Cardiac fibroblast (primary cell): Measurements from ENCODE around the gene FAM156A.
"Not testable (repeated sequence)": the region's sequence is repeated elsewhere in the genome, so short reads cannot be mapped to it uniquely, and the experiment has no call there.

Experiments
- DNase-seq, 2 donors: peaks; one replicate each; pipeline versions ENCODE4 v3.0.0 to v3.0.0-alpha.2; 2010; ENCODE audit warnings: low read depth in 2 of 2
- H3K4me3 ChIP-seq, 2 donors: replicated peaks in 1 of 2; 1 replicate in 1 of 2; 2 replicates in 1 of 2; pipeline ENCODE4 v1.5.1; 2011; ENCODE audit warnings: low read depth in 2 of 2, low read length in 2 of 2, mild to moderate bottlenecking in 2 of 2, moderate library complexity in 1 of 2
- TF ChIP-seq, protein P1 (sequence below): IDR thresholded peaks from one replicate; pipeline ENCODE4 v1.5.1; 2011; ENCODE audit warnings: low read depth, mild to moderate bottlenecking, low read length, inconsistent platforms

Gene FAM156A

DNA sequence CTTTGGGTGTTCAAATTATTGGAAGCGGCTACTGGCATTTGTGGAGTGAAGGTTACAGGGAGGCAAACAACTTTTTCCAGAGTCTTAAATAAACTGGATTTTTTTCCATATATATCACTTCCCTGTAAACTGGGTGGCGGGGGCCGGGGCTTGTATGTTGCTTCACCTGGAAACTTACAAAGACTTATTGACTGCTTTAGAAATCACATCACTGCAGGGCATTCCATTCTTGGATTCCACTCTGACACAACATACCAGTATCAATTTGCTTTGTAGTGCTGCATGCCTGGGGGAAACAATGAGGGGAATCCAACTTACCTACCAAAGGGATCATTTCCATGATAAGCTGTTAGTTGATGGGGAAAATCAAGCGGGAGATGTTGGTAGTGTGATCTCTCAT is 21.7 kb upstream of the FAM156A start:
- no peak overlapping the region for H3K4me3 ChIP-seq
- no peak for DNase-seq
- TF ChIP-seq, protein P1, sequence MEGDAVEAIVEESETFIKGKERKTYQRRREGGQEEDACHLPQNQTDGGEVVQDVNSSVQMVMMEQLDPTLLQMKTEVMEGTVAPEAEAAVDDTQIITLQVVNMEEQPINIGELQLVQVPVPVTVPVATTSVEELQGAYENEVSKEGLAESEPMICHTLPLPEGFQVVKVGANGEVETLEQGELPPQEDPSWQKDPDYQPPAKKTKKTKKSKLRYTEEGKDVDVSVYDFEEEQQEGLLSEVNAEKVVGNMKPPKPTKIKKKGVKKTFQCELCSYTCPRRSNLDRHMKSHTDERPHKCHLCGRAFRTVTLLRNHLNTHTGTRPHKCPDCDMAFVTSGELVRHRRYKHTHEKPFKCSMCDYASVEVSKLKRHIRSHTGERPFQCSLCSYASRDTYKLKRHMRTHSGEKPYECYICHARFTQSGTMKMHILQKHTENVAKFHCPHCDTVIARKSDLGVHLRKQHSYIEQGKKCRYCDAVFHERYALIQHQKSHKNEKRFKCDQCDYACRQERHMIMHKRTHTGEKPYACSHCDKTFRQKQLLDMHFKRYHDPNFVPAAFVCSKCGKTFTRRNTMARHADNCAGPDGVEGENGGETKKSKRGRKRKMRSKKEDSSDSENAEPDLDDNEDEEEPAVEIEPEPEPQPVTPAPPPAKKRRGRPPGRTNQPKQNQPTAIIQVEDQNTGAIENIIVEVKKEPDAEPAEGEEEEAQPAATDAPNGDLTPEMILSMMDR, result no peak

DNA sequence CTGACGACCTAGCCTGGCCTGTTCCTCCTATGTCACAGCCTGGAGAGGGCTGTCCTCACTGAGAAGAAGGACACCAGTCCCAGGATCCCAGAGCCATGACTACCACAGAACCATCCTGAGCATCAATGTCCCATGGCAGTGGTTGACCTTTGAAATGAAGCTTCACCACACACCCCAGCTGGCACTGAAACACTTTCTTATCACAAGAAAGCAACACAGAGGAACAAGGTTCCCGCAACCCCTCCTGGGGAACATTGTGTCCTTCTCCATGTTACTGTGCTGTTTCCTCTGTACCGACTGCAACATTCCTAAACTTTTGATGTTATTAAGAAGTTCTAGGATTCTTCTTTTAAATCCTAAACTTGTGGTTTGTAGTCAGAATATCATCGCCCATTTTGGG is 21.2 kb upstream of the FAM156A start:
- H3K4me3 ChIP-seq, result no peak overlapping the region
- DNase-seq, result peak in 1 of 2 donors; percentile 30
- TF ChIP-seq, protein P1, result no peak

DNA sequence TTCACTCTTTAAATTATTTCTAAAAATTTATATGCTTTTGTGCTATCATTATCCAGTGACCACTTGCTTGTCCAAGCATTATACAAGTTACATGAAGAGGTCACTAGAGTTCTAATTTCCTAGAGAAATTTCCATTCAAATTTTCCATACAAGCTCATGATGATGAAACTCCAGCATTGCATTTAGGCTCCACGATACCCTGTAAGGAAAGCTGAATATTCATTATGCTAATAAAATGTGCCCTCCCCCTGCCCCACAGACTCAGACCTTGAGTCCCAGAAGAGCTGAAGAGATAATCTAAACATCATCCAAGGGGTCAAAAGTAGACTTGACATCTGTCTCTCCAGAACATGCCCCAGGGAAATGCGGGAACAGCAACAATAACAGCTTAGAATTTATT is 19.6 kb upstream of the FAM156A start:
- DNase-seq, result peak in 1 of 2 donors; percentile 11
- TF ChIP-seq, protein P1, result no peak
- H3K4me3 ChIP-seq, result no peak overlapping the region

DNA sequence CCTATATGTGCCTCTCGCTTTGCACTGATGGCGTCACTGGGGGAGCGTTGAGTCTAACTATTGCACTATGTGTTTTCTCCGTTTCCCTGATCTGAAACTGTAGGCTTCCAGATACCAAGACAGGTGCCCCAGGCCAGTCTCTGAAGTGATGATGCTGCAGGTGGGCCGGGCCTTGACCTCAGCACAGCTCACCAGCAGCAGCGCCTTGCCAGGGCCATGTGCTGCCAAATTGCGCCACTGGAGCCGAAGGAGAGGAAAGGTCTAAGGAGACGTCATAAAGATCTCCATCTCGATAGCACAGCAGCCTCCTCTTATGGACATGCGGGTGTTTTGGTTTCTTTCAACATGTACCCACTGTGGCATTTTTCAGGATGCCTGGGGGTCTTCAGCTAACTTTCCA is 17.3 kb upstream of the FAM156A start:
- not testable (repeated sequence) for H3K4me3 ChIP-seq, DNase-seq

DNA sequence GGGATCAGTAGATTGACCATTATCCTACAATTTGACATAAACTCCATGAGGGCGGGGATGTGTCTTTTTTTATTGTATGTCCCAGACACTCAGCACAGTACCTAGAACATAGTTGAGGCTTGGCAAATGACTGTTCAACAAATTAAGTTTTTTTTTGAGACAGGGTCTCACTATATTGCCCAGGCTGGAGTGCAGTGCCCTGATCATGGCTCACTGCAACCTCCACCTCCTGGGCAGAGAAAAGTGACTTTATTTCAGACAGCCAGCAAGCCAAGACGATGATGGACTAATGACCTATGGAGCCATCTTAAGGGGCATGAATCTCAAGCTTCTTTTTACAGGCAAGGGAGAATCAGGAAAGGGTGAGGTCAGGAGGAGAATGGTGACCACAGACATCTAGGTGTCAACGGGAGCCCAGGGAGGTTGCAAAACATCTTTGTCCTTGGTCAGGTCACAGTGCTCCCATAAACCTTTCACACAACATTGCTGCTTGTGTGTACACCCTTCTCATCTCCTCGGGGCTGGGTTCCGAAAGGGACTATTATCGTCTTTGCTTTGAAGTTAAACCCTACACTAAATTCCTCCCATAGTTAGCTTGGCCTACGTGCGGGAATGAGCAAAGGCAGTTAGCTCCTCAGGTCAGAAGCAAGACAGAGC is 16.1 kb upstream of the FAM156A start:
- not testable (repeated sequence) for H3K4me3 ChIP-seq, DNase-seq

DNA sequence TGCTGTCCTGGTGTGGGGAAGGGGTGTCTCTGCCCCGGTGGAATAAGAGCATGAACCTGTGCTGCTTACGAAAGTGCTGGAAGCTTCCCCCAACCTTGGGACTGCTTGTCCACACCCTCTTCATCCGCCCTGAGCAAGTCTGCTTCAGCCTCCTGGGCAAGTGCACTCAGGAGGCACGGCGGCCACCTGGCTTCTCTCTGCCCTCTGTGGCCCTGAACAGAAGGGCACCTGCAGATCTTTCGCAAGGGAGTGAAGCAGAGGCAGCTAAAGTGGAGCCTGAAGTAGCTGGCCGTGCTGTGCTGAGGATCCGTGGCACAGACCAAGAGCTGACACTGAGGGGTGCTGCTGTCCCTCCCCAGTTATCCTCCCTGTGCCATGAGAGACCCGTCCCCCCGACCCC is 9.6 kb upstream of the FAM156A start:
- not testable (repeated sequence) for H3K4me3 ChIP-seq, DNase-seq

DNA sequence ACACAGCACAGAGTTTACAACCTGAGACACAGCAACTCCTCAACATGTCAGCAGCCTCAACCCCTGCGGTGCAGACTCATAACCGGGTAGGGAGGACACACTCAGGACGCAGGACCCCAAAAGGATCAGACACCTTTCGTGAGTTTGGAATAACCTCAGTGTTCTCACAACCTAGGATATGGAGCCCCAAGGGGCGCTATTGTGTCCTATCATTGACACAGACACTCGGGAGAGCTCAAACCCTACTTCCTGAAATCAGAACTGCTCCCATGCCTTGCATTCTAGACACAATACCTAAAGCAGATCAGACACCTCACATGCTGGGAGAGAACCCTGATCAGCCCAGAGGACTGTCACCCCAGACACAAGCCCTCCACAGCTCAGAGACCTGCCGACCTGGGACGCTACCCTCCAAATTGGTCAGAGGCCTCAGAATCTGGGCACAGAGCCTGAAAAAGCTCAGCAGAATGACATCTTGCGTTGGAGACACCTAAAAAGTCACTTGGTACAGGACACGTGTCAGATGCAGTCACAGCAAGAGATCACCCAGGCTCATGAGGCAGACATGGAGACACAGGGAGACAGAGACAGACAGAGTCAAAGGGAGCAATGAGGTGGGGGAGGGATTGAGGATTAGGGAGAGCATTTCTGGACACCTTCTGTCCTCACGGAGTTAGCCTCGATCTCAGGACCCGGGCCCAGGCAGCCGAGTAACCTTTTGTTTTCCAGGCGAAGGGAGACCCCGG is 8.8 kb upstream of the FAM156A start:
- DNase-seq, H3K4me3 ChIP-seq: not testable (repeated sequence)

DNA sequence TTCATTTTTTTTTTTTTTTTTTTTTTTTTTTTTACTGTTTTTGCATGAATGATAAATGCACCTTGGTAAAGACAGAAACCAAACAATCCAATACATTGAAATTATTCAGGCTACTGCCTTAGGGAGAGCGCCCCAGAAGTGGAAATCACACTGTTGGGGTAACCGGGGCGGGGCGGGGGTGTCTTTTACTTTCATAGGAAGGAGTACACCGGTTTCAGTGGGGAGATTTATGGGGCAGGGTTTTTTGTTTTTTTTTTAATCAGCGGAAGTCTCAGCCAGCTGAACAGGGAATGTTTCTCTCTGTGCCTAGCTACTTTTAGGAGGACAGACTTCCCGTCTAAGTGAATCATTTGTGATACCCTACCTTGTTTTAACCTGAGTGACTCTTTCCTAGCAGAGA is 643 bp upstream of the FAM156A start:
- H3K4me3 ChIP-seq, DNase-seq: not testable (repeated sequence)

DNA sequence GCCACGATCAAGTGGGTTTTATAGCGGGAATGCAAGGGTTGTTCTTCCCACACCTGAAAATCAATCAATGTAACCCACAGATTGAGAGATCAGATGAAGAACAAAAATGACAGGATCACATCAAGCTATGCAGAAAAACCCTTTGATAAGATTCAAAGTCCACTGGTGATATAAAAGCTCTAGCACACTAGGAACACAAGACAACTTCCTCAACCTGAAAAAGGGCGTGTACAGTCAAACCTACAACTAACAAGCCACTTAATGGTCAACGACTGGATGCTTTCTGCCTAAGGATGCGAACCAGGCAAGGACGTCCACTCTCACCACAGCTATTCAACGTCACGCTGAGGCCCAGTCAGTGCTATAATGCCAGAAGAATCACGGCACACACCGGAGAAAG is 8.4 kb downstream of the FAM156A start:
- DNase-seq, H3K4me3 ChIP-seq: not testable (repeated sequence)

DNA sequence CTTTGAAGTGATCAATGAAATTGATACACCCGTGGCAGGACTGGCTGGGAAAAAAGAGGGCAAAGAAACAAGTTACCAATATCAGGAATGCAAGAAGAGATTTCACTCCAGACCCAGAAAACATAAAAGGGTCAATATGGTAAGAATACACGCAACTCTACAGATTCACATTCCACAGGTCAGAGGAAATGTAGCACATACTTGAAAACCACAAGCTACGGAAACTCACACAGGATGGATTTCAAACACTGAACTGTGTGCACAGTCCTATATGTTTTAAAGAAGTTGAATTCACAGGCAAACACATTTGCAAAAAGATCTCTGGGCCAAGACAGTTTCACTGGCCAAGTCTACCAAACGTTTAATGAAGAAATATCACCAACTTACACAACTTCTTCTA is 9.0 kb downstream of the FAM156A start:
- DNase-seq, H3K4me3 ChIP-seq: not testable (repeated sequence)

DNA sequence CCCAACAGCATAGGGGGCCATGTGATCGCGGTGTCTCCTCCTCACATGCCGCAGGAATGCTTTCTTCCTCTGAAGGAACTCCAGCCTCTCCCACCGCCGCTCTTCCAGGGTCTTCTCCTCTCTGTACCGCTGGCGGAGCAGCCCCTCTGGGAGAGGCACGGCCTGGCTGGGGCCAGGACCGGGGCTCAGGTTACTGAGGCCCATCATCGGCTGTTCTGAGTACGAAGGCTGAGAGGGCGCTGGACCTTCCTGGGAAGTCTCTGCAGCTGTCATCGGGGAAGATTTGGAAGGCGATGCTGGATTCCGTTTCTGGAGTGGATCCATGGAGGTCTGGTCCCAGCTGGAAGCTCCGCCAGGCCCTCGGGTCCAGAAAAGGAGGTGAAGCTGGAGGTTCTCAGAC is 10.1 kb downstream of the FAM156A start:
- not testable (repeated sequence) for H3K4me3 ChIP-seq, DNase-seq

DNA sequence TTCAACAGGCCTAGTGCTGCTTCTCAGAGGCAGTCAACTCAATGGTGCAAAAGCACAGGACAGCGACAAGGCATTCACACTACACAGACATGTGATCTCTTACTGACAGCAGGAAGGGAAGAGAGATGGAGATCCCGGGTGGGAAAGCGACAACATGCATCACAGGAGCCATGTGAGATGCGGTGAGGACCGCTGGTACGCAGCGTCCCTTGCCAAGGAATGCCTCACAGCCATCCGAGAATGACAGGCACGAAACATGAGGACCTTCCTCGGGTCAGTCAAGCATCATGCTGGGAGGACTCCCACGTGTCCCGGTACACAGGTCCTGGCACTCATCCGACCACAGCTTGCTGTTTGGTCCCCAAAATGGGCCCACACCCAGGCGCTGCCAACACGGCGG is 10.8 kb downstream of the FAM156A start:
- not testable (repeated sequence) for H3K4me3 ChIP-seq, DNase-seq

DNA sequence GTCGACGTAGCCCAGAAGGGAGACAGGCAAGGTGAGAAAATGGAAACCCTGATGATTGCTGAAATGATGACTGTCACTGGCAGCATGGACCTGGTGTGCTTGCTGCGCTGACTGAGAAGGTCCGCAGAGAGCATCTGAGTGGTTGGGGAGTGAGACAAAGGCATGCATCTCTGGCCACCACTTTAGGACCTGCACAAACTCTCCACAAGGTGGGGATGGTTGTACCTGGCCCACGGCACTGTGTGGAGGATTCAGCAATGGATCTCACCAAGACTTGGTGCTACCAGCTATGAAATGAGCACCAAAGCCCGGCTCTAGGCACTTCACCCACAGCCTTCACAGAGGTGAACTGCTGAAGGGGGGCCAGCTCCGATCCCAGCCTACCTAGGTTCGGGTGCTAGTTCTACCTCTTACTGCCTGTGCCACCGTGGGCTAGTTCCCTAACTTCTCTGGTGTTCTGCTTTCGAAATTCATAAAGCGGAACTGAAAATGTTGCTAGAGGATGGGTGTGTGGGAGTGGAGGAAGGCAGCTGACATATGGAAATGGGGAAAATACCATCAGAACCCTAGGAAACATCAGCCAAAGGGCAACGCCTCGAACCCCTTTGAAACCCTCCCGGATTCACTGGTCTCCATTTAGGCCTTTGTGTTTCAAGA is 12.4 kb downstream of the FAM156A start:
- DNase-seq, H3K4me3 ChIP-seq: not testable (repeated sequence)

DNA sequence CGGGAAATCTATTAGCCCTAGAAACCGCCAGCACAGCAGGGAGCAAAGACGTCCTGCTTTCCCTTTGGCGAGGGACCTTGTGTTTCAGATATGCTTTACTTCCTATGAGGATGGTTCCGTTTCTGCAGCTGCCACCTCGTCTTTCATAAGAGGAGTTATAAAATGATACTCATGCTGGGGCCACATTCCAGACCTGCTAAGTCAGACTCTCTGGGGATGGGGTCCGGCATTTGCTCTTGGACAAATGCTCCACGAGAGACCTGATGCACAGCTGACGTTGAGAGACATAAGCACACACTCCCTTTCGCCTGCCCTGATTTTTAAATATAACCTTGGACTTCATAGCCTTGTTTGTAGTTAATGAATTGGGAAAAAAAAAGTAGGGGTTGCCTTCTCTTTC is 16.6 kb downstream of the FAM156A start:
- DNase-seq, H3K4me3 ChIP-seq: not testable (repeated sequence)

DNA sequence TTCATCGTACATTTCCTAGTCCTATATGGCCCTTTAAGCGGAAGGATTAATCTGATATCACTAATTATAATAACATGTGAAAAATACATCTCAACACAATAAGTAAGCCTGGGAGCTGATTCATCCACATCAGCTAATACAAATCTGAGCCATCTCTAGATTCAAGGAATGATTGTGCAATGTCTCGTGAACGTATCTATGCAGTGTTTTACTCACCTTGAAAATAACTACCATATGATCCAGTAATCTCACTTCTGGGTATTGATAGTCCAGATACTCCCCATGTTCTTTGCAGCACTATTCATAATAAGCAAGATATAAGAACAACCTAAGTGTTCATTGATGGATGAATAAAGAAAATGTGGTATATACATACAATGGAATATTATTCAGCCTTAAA is 17.6 kb downstream of the FAM156A start:
- not testable (repeated sequence) for H3K4me3 ChIP-seq, DNase-seq
